RWPE2 (cell line): ENCODE data around the gene WWOX.

Source experiments
- ATAC-seq: fragments of 200-7000 bp; cut with Tn5 transposase; 3 replicates; pipeline ENCODE4 v1.9.1; 2021; ENCODE audit warnings: low read depth
- DNase-seq: peaks from one replicate; pipeline ENCODE4 v3.0.0-alpha.2; 2020; ENCODE audit warnings: low spot score
- H3K27ac ChIP-seq: fragments of 450-650 bp; 2 replicates; pipeline ENCODE4 v1.5.1; 2017; ENCODE audit warnings: mild to moderate bottlenecking; ENCODE audit not compliant: poor library complexity, severe bottlenecking
- H3K27me3 ChIP-seq: fragments of 250-450 bp; sonication (Bioruptor Pico); 2 replicates; pipeline ENCODE4 v1.5.1; 2021; ENCODE audit warnings: mild to moderate bottlenecking, moderate library complexity; ENCODE audit not compliant: insufficient read depth, poor library complexity, severe bottlenecking
- H3K36me3 ChIP-seq: fragments of 250-450 bp; sonication (Bioruptor Pico); 2 replicates; pipeline ENCODE4 v1.5.1; 2020; ENCODE audit warnings: low read depth, mild to moderate bottlenecking, moderate library complexity
- H3K4me1 ChIP-seq: fragments of 250-450 bp; sonication (Bioruptor Pico); 2 replicates; pipeline ENCODE4 v1.5.1; 2021; ENCODE audit warnings: mild to moderate bottlenecking, moderate library complexity; ENCODE audit not compliant: insufficient read depth, poor library complexity, severe bottlenecking
- H3K4me3 ChIP-seq: fragments of 250-450 bp; sonication (Bioruptor Pico); 2 replicates; pipeline ENCODE4 v1.5.1; 2021; ENCODE audit warnings: mild to moderate bottlenecking, moderate library complexity; ENCODE audit not compliant: severe bottlenecking
- H3K9me3 ChIP-seq: fragments of 250-450 bp; sonication (Bioruptor Pico); 2 replicates; pipeline ENCODE4 v1.5.1; 2021; ENCODE audit warnings: mild to moderate bottlenecking, moderate library complexity; ENCODE audit not compliant: severe bottlenecking
- TF ChIP-seq, protein P1 (sequence below): fragments of 450-650 bp; IDR thresholded peaks from one replicate; pipeline ENCODE4 v1.5.1; 2017; ENCODE audit warnings: mild to moderate bottlenecking, moderate library complexity; ENCODE audit not compliant: poor library complexity, severe bottlenecking

Gene WWOX

DNA sequence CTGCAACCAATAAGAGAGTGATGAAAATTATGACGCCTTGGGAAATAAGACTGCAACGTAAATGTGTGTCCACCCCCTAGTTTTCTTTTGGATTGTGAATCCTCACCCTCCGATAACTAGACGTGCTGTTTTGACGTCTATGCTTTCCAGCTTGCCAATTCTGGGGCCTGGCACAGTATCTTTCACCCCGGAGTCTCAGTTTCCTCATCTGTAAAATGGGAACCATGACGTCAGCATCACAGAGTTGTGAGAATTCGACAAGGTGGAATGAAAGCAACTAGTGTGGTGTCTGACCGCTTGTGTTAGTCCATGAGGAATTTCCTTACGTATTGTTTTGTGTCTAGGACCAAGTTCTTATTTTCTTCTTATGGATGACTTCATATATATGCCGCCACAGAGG is 37.7 kb downstream of the WWOX start:
- DNase-seq, result no peak
- no peak overlapping the region for H3K27ac ChIP-seq
- no peak overlapping the region for H3K4me3 ChIP-seq
- no peaks in the 10 kb centered on the region for H3K36me3 ChIP-seq
- no peak for ATAC-seq
- H3K9me3 ChIP-seq, result no peaks in the 10 kb centered on the region
- no peaks in the 10 kb centered on the region for H3K4me1 ChIP-seq
- H3K27me3 ChIP-seq, result no peaks in the 10 kb centered on the region
- TF ChIP-seq, protein P1, sequence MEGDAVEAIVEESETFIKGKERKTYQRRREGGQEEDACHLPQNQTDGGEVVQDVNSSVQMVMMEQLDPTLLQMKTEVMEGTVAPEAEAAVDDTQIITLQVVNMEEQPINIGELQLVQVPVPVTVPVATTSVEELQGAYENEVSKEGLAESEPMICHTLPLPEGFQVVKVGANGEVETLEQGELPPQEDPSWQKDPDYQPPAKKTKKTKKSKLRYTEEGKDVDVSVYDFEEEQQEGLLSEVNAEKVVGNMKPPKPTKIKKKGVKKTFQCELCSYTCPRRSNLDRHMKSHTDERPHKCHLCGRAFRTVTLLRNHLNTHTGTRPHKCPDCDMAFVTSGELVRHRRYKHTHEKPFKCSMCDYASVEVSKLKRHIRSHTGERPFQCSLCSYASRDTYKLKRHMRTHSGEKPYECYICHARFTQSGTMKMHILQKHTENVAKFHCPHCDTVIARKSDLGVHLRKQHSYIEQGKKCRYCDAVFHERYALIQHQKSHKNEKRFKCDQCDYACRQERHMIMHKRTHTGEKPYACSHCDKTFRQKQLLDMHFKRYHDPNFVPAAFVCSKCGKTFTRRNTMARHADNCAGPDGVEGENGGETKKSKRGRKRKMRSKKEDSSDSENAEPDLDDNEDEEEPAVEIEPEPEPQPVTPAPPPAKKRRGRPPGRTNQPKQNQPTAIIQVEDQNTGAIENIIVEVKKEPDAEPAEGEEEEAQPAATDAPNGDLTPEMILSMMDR, result no peak

DNA sequence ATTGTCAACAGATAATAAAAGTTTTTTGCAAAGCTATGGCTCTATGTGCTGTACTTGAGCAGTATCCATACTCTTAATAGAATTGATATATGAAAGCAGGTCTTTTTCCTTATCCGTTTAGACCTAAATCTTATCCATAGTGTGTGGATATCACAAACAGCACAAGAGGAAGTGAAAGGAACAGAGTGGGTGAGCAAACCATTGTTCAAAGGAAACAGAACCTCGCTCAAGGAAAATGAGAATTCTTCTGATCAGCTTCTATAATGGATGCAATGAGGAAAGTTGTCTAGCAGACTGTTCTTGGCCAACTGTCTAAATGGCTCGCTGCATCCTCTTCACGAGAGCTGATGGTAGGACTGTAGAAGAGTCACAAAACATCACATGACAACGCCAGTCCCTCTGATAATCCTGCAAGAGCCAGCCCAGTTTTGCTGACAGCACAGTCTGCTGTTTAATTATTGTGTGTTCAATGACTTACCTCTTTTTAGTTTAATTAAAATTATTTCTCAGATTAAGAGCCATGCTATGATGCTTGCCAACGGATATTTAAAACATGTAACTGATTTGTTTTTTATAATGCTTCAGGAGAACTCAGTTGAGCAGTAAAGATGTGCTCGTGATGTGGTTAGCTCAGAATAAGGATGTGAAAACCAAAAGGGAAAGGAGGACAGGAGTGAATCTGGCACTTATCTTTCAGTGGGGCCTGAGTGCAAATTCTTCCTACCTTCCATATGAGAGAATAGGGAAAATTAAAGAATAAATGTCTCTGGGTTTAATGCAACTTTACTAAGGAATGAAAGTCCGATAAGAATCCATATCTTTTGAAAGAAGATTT is 38.5 kb downstream of the WWOX start:
- no peak overlapping the region for H3K4me3 ChIP-seq
- DNase-seq, result no peak
- no peaks in the 10 kb centered on the region for H3K27me3 ChIP-seq
- no peak for ATAC-seq
- no peaks in the 10 kb centered on the region for H3K36me3 ChIP-seq
- H3K9me3 ChIP-seq, result no peaks in the 10 kb centered on the region
- TF ChIP-seq, protein P1, result no peak
- H3K4me1 ChIP-seq, result no peaks in the 10 kb centered on the region
- no peak overlapping the region for H3K27ac ChIP-seq

DNA sequence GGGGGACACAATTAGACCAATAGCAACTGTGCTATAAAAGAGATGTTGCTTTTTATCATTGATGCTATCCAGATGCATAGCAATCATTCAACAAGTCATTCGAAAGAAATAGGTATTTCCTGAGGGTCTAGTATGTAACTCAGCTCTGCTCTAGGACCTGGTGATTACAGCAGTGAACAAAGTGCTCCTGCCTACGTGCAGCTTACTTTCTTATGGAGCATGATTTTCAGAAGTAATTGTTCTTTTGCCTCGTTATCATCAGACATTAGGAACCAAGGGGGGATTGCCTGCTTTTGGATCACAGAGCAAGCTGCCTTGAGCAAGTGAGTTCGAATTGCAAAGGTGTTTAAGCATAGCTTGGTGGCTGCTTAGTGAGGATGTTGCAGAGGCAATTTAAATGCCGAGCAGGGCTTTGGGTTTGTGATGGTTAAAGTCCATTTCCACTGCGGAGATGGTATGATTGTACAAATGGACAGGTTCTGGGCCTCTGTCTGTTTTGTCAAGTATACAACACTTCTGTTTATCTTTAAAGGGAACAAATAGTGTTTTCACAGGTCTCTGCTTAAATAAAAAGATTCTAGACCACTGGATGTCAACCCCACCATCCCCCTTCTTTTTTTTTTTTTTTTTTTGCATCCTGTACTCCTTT is 41.5 kb downstream of the WWOX start:
- ATAC-seq (no peak), DNase-seq (no peak)
- H3K4me1 ChIP-seq, result no peaks in the 10 kb centered on the region
- H3K4me3 ChIP-seq, result no peak overlapping the region
- H3K36me3 ChIP-seq, result no peaks in the 10 kb centered on the region
- no peaks in the 10 kb centered on the region for H3K27me3 ChIP-seq
- TF ChIP-seq, protein P1, result no peak
- no peak overlapping the region for H3K27ac ChIP-seq
- H3K9me3 ChIP-seq, result no peaks in the 10 kb centered on the region

DNA sequence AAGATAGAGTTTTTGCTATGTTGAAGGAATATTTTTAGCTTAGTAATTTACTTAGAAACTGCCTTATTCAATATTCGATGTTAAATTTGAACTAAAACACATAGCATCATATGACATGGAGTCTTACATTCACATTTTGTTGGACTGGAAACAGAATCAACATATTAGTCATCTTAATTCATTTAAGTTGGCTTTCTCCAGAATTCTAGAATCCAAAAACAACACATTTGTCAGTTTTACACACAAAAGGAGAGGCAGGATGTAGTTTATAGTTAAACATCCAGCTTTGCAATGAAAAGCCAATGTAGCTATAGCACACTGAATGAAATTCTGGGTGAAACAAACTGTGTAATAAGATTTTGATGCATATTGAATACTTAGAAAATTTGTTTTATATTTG is 43.3 kb downstream of the WWOX start:
- no peak overlapping the region for H3K27ac ChIP-seq
- no peak overlapping the region for H3K4me3 ChIP-seq
- TF ChIP-seq, protein P1, result no peak
- DNase-seq (no peak), ATAC-seq (no peak)
- H3K27me3 ChIP-seq, result no peaks in the 10 kb centered on the region
- no peaks in the 10 kb centered on the region for H3K9me3 ChIP-seq
- H3K36me3 ChIP-seq, result no peaks in the 10 kb centered on the region
- no peaks in the 10 kb centered on the region for H3K4me1 ChIP-seq

DNA sequence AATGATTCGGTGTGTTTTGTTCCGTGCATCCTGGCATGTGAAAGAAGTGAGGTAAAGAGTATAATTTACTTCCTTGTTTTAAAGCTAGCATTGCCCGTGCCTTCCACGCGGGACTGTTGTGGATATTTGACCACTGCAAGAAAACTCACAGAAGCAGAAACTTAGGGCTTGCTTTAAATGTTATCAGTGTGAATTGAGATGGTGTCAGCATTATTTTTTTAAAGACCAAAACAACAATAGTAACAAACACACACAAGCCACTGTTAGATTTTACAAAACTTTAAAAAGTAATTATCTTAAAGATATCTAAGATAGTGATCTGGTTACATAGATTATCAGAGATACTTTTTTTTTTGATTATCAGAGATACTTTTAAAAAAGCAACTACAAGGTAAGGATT is 47.4 kb downstream of the WWOX start:
- Histone ChIP-seq H3K4me1 (no peaks in the 10 kb centered on the region), H3K4me3 (no peak overlapping the region), H3K27ac (no peak overlapping the region), H3K9me3 (no peaks in the 10 kb centered on the region), H3K27me3 (no peaks in the 10 kb centered on the region), H3K36me3 (no peaks in the 10 kb centered on the region)
- no peak for DNase-seq
- no peak for ATAC-seq
- TF ChIP-seq, protein P1, result no peak
